ENCODE results near the gene PCLO.

DNA sequence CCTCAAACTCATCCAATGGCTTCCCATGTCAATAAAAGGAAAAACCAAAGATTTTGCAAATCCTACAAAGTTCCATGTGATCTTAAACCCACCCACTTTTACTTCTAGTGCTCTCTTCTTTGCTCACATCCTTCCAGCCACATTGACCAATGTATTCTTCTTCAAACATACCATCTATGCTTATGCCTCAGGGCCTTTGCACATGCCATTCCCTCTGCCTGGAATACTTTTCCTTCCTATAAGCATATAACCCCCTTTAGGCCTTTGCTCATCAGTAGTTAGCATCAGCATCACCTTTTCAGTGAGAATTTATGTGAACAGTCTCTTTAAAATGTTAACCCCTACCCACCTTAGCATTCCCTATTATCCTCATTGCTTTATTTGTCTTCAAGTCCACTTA, 11.0 kb upstream of the PCLO start:
- TF ChIP-seq RERE (CRISPR knock-in tag; IDR thresholded peaks at IDR 0.05; ENCODE audit: borderline replicate concordance) (no peak), ID3 (CRISPR knock-in tag; IDR thresholded peaks at IDR 0.05) (no peak), ID3 (tag; IDR thresholded peaks at IDR 0.05) (no peak), DPF2 (IDR thresholded peaks at IDR 0.05) (no peak)
- TF ChIP-seq, protein P1, sequence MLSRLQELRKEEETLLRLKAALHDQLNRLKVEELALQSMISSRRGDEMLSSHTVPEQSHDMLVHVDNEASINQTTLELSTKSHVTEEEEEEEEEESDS (CRISPR knock-in tag; IDR thresholded peaks at IDR 0.05), result no peak
